Measurements from ENCODE around the gene CFAP46.

CFAP46 gene

DNA sequence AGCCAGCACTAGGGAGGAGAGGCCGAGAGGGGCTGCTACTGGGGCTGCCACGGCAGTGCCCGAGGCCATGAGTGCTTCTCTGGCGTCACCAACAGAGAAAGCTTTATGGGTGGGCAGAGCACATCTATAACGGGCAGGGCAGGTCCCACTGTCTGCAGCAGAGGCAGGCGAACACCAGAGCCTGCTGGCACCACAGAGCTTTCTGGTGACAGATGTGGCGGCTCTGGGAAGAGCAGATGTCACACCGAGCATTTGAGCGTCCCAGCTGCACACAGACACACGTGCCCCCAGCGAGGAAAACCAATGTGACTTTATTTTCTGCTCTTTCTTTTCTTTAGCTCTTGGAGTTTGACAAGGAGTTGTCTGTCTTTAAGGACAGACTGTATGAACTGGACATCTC lies 176.9 kb downstream of the CFAP46 start:
- Histone ChIP-seq H3K27ac (ENCODE audit: low read length) (no peak overlapping the region), H3K27me3 (ENCODE audit: control insufficient read depth, insufficient read depth, low read length) (no peaks in the 10 kb centered on the region), H3K36me3 (ENCODE audit: control insufficient read depth, insufficient read depth, low read length) (no peaks in the 10 kb centered on the region), H3K4me3 (ENCODE audit: low read length) (no peak overlapping the region), H3K4me1 (ENCODE audit: control insufficient read depth, insufficient read depth, low read length) (no peaks in the 10 kb centered on the region; the same call in 1 of the 2 replicates), H3K9me3 (ENCODE audit: control insufficient read depth, insufficient read depth, low read length) (no peaks in the 10 kb centered on the region; the same call in 1 of the 2 replicates)
- DNase-seq (ENCODE audit: low read depth, low spot score) = no peak
- WGBS (ENCODE audit: insufficient coverage, insufficient read length) = no CpG with 5 or more reads among the region's 11 CpGs

DNA sequence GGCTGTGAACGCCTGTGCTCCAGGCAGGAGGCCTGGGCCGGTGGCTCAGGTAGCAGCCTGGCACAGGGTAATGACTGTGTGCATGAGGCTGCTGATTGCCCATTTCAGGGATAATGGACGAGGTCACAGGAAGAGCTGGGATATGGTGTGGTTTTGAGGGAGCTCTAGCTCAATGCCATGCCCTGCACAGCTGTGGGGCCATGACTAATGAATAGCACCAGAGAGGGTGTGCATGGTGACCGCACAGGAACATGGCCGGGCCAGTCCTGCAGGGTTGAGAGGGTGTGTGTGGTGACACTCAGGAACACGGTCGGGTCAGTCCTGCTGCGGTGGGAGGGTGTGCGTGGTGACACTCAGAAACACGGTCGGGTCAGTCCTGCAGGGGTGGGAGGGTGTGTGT lies 178.3 kb downstream of the CFAP46 start:
- Histone ChIP-seq H3K9me3 (ENCODE audit: control insufficient read depth, insufficient read depth, low read length) (no peaks in the 10 kb centered on the region; the same call in 1 of the 2 replicates), H3K4me3 (ENCODE audit: low read length) (no peak overlapping the region), H3K27ac (ENCODE audit: low read length) (no peak overlapping the region), H3K4me1 (ENCODE audit: control insufficient read depth, insufficient read depth, low read length) (no peaks in the 10 kb centered on the region; the same call in 1 of the 2 replicates), H3K27me3 (ENCODE audit: control insufficient read depth, insufficient read depth, low read length) (no peaks in the 10 kb centered on the region), H3K36me3 (ENCODE audit: control insufficient read depth, insufficient read depth, low read length) (no peaks in the 10 kb centered on the region; the same call in 1 of the 2 replicates)
- WGBS (ENCODE audit: insufficient coverage, insufficient read length) = no CpG with 5 or more reads among the region's 11 CpGs
- no peak for DNase-seq (ENCODE audit: low read depth, low spot score)

DNA sequence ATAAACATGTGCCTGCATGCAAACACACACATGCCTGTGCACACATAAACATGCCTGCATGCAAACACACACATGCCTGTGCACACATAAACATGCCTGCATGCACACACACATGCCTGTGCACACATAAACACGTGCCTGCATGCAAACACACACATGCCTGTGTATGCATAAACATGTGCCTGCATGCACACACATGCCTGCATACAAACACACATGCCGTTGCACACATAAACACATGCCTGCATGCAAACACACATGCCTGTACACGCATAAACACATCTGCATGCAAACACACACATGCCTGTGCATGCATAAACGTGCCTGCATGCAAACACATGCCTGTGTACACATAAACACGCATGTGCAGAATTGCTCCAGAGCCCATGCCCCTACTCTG lies 178.8 kb downstream of the CFAP46 start:
- WGBS (ENCODE audit: insufficient coverage, insufficient read length) = no CpG with 5 or more reads among the region's 5 CpGs
- H3K9me3 ChIP-seq (ENCODE audit: control insufficient read depth, insufficient read depth, low read length) = no peaks in the 10 kb centered on the region; the same call in 1 of the 2 replicates
- no peak overlapping the region for H3K27ac ChIP-seq (ENCODE audit: low read length)
- no peak overlapping the region for H3K4me3 ChIP-seq (ENCODE audit: low read length)
- no peaks in the 10 kb centered on the region for H3K27me3 ChIP-seq (ENCODE audit: control insufficient read depth, insufficient read depth, low read length)
- DNase-seq (ENCODE audit: low read depth, low spot score) = no peak
- H3K36me3 ChIP-seq (ENCODE audit: control insufficient read depth, insufficient read depth, low read length) = no peaks in the 10 kb centered on the region; the same call in 1 of the 2 replicates
- H3K4me1 ChIP-seq (ENCODE audit: control insufficient read depth, insufficient read depth, low read length) = no peaks in the 10 kb centered on the region; the same call in 1 of the 2 replicates

DNA sequence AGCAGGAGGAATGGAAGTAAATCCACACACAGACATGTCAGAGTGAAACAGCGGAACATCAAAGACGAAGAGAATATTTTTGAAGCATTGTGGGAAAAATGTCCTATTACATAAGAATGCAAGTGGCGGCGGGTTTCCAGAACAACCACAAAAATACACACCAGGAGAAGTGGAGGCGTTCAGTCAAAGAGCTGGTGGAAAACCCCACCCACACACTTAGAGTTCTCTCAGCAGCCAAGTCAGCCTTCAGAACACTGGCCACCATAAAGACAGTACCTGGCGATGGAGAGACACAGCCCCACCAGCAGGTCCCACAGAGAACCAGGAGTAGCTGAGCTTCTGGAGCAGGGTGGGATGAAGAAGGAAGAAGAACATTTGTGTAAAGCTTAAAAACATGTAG lies 180.1 kb downstream of the CFAP46 start:
- H3K4me3 ChIP-seq (ENCODE audit: low read length) = no peak overlapping the region
- WGBS (ENCODE audit: insufficient coverage, insufficient read length) = no CpG with 5 or more reads among the region's 6 CpGs
- H3K4me1 ChIP-seq (ENCODE audit: control insufficient read depth, insufficient read depth, low read length) = no peaks in the 10 kb centered on the region; the same call in 1 of the 2 replicates
- H3K36me3 ChIP-seq (ENCODE audit: control insufficient read depth, insufficient read depth, low read length) = no peaks in the 10 kb centered on the region; the same call in 1 of the 2 replicates
- H3K27me3 ChIP-seq (ENCODE audit: control insufficient read depth, insufficient read depth, low read length) = no peaks in the 10 kb centered on the region
- no peak for DNase-seq (ENCODE audit: low read depth, low spot score)
- no peaks in the 10 kb centered on the region; the same call in 1 of the 2 replicates for H3K9me3 ChIP-seq (ENCODE audit: control insufficient read depth, insufficient read depth, low read length)
- H3K27ac ChIP-seq (ENCODE audit: low read length) = no peak overlapping the region

DNA sequence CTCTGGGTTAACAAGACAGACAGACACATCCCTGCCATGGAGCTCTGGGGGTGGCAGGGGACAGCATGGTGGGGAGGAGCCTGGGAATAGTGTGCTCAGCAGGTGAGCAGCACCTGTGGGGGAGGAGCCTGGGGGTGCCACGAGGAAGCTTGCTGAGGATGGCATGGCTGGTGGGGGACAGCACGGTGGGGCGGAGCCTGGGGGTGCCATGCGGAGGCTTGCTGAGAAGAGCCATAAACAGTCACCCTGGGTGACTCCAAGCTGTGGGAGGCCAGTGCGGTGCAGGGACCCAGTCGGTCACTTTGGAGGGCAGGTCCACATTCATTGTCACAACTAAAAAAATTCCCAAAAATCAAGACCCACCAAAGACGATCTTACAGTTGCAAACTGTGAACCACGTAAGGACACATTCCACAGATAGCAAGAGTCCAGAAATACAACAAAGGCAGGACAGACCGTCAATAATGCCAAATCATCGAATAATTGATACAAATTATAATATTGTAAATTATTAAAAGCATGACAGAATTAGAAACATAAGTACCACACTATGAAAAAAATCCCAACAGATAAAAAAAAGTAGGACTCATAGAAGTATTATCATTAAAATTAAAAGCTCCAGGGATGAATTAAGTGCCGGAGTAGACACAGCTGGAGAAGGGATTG lies 180.8 kb downstream of the CFAP46 start:
- no peak overlapping the region for H3K27ac ChIP-seq (ENCODE audit: low read length)
- DNase-seq (ENCODE audit: low read depth, low spot score) = no peak
- no peak overlapping the region for H3K4me3 ChIP-seq (ENCODE audit: low read length)
- no peaks in the 10 kb centered on the region for H3K27me3 ChIP-seq (ENCODE audit: control insufficient read depth, insufficient read depth, low read length)
- no peaks in the 10 kb centered on the region; the same call in 1 of the 2 replicates for H3K36me3 ChIP-seq (ENCODE audit: control insufficient read depth, insufficient read depth, low read length)
- H3K9me3 ChIP-seq (ENCODE audit: control insufficient read depth, insufficient read depth, low read length) = no peaks in the 10 kb centered on the region; the same call in 1 of the 2 replicates
- no peaks in the 10 kb centered on the region; the same call in 1 of the 2 replicates for H3K4me1 ChIP-seq (ENCODE audit: control insufficient read depth, insufficient read depth, low read length)
- WGBS (ENCODE audit: insufficient coverage, insufficient read length) = no CpG with 5 or more reads among the region's 11 CpGs

DNA sequence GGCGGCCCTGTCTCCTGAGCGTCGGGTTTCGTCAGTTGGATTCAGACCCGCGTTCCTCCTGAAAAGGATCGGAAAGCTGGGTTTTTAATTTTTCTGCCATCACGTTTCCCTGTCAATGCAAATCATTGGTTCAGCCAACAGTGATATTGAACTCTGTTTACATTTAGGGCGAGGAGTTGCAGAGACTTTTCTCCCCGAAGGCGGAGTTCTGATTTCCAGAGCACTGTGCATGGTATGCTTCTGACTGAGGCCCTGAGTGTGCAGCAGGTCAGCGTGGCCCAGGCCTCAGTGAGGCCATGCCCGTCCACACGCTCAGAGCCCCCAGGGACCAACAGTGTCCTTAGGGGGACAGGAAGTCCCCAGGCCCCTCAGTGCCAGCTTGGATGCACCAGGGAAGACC lies 183.5 kb downstream of the CFAP46 start:
- Histone ChIP-seq H3K9me3 (ENCODE audit: control insufficient read depth, insufficient read depth, low read length) (no peaks in the 10 kb centered on the region; the same call in 1 of the 2 replicates), H3K36me3 (ENCODE audit: control insufficient read depth, insufficient read depth, low read length) (no peaks in the 10 kb centered on the region; the same call in 1 of the 2 replicates), H3K27me3 (ENCODE audit: control insufficient read depth, insufficient read depth, low read length) (no peaks in the 10 kb centered on the region), H3K4me1 (ENCODE audit: control insufficient read depth, insufficient read depth, low read length) (no peaks in the 10 kb centered on the region), H3K4me3 (ENCODE audit: low read length) (no peak overlapping the region), H3K27ac (ENCODE audit: low read length) (no peak overlapping the region)
- WGBS (ENCODE audit: insufficient coverage, insufficient read length) = no CpG with 5 or more reads among the region's 14 CpGs
- DNase-seq (ENCODE audit: low read depth, low spot score) = no peak

Data from iPS DF 6.9 (cell line).